ENCODE data around the gene HS3ST4. TPM values are rescaled to one million over a fixed set of nuclear protein-coding genes. Genes with fewer than 3 reads are reported as not detected.
"Not testable (repeated sequence)": the region's sequence is repeated elsewhere in the genome, so short reads cannot be mapped to it uniquely, and the experiment has no call there.

HS3ST4 gene
- total and polyA plus RNA-seq, 2 donors (not counting 3 experiments of a cell fraction or from before 2014, with no cell fraction given) = not detected

DNA sequence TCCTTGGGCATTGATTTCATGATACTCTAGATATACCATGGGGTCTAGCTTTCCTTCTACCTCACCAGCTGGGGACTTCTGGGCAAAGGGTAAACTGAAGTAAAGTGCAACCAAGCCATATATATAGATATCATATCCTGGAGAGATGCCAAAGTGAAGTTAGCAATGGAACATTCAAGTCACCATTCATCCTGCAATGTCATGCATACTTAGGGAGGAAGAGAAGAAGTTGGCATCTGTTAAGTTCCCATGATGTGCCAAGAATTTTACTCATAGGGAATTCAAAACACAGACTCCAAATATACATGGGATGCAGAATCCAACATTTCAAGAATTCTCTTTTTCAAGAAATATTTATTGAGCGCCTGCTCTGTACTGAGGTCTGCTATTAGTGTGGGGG, 399.8 kb downstream of the HS3ST4 start:
- no peaks in the 10 kb centered on the region for H3K9me1 ChIP-seq (replicated peaks; ENCODE audit: control insufficient read depth, extremely low read depth, insufficient read depth, low read length)
- no peaks in the 10 kb centered on the region for H3K36me3 ChIP-seq (ENCODE audit: control insufficient read depth in 2 of 2, extremely low read depth in 1 of 2, insufficient read depth in 2 of 2, low read length in 2 of 2)
- no peak for DNase-seq (ENCODE audit: low read depth, low spot score)
- BruUV-seq (replicated peaks) = no TSS peak
- H3K27ac ChIP-seq (ENCODE audit: insufficient read depth, low read depth, low read length) = no peak overlapping the region
- H3K9ac ChIP-seq (replicated peaks; ENCODE audit: extremely low read depth, insufficient read depth, low read length) = no peak overlapping the region
- H4K20me1 ChIP-seq (replicated peaks; ENCODE audit: control insufficient read depth, extremely low read depth, insufficient read depth, low read length) = no peaks in the 10 kb centered on the region
- H3K27me3 ChIP-seq (ENCODE audit: control insufficient read depth in 2 of 2, insufficient read depth in 2 of 2, low read length in 2 of 2) = no peaks in the 10 kb centered on the region
- dilution Hi-C loops (cut with MboI; ENCODE audit: extremely low pct_ligation_motif_present, low sequenced_read_pairs) (no loop called here), intact Hi-C loops (cut with micrococcal nuclease) (no loop called here)
- FAIRE-seq = no peak
- TF ChIP-seq JUN (IDR thresholded peaks at IDR 0.05; ENCODE audit: borderline replicate concordance, insufficient read depth, insufficient read length, low read depth) (no peak), POLR2A (IDR thresholded peaks at IDR 0.05; ENCODE audit: low read depth, low read length) (no peak), GATA2 (IDR thresholded peaks at IDR 0.05; ENCODE audit: insufficient read depth, insufficient read length, low read depth, low read length) (no peak), FOS (IDR thresholded peaks at IDR 0.05; ENCODE audit: borderline replicate concordance, insufficient read depth, low read length) (no peak), POLR2AphosphoS5 (IDR thresholded peaks at IDR 0.05; ENCODE audit: insufficient read depth, low read depth, low read length) (no peak), EZH2 (IDR thresholded peaks at IDR 0.05; ENCODE audit: borderline replicate concordance, low read depth, low read length, severe bottlenecking) (no peak), MYC (IDR thresholded peaks at IDR 0.05; ENCODE audit: low read depth, low read length) (no peak)
- TF ChIP-seq, protein P1, sequence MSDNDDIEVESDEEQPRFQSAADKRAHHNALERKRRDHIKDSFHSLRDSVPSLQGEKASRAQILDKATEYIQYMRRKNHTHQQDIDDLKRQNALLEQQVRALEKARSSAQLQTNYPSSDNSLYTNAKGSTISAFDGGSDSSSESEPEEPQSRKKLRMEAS (IDR thresholded peaks at IDR 0.05; ENCODE audit: insufficient read depth, insufficient read length) = no peak
- TF ChIP-seq, protein P2, sequence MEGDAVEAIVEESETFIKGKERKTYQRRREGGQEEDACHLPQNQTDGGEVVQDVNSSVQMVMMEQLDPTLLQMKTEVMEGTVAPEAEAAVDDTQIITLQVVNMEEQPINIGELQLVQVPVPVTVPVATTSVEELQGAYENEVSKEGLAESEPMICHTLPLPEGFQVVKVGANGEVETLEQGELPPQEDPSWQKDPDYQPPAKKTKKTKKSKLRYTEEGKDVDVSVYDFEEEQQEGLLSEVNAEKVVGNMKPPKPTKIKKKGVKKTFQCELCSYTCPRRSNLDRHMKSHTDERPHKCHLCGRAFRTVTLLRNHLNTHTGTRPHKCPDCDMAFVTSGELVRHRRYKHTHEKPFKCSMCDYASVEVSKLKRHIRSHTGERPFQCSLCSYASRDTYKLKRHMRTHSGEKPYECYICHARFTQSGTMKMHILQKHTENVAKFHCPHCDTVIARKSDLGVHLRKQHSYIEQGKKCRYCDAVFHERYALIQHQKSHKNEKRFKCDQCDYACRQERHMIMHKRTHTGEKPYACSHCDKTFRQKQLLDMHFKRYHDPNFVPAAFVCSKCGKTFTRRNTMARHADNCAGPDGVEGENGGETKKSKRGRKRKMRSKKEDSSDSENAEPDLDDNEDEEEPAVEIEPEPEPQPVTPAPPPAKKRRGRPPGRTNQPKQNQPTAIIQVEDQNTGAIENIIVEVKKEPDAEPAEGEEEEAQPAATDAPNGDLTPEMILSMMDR (IDR thresholded peaks at IDR 0.05; ENCODE audit: extremely low read depth in 1 of 2, insufficient read depth in 1 of 2, low read depth in 1 of 2, low read length in 2 of 2) = no peak
- POLR2A ChIA-PET = no interaction called here
- H2AFZ ChIP-seq (ENCODE audit: low read depth, low read length) = no peak overlapping the region
- CTCF ChIA-PET = no interaction called here
- H3K79me2 ChIP-seq (ENCODE audit: control insufficient read depth, insufficient read depth, low read length) = no peaks in the 10 kb centered on the region
- peaks cover 4% of the 10 kb centered on the region for H3K9me3 ChIP-seq (replicated peaks; ENCODE audit: control insufficient read depth, insufficient read depth, low read length)
- no peaks in the 10 kb centered on the region for H3K4me1 ChIP-seq (ENCODE audit: control insufficient read depth, extremely low read depth, insufficient read depth, low read length)
- no peak overlapping the region for H3K4me2 ChIP-seq (ENCODE audit: insufficient read depth, low read length)
- H3K4me3 ChIP-seq (replicated peaks in 1 of 3; ENCODE audit: insufficient read depth in 1 of 3, low read depth in 1 of 3, low read length in 3 of 3) = no peak overlapping the region

DNA sequence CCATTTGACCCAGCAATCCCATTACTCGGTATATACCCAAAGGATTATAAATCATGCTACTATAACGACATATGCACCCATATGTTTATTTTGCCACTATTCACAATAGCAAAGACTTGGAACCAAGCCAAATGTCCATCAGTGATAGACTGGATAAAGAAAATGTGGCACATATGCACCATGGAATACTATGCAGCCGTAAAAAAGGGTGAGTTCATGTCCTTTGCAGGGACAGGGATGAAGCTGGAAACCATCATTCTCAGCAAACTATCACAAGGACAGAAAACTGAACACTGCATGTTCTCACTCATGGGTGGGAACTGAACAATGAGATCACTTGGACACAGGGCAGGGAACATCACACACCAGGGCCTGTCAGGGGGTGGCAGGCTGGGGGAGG, 406.4 kb downstream of the HS3ST4 start:
- POLR2A ChIA-PET; H3K9me1 ChIP-seq (replicated peaks; ENCODE audit: control insufficient read depth, extremely low read depth, insufficient read depth, low read length); H4K20me1 ChIP-seq (replicated peaks; ENCODE audit: control insufficient read depth, extremely low read depth, insufficient read depth, low read length); H3K4me1 ChIP-seq (ENCODE audit: control insufficient read depth, extremely low read depth, insufficient read depth, low read length); FAIRE-seq; dilution Hi-C loops (cut with MboI; ENCODE audit: extremely low pct_ligation_motif_present, low sequenced_read_pairs); H3K9ac ChIP-seq (replicated peaks; ENCODE audit: extremely low read depth, insufficient read depth, low read length); CTCF ChIA-PET; intact Hi-C loops (cut with micrococcal nuclease); H3K4me2 ChIP-seq (ENCODE audit: insufficient read depth, low read length); H3K79me2 ChIP-seq (ENCODE audit: control insufficient read depth, insufficient read depth, low read length); H3K9me3 ChIP-seq (replicated peaks; ENCODE audit: control insufficient read depth, insufficient read depth, low read length); H2AFZ ChIP-seq (ENCODE audit: low read depth, low read length); H3K36me3 ChIP-seq (ENCODE audit: control insufficient read depth in 2 of 2, extremely low read depth in 1 of 2, insufficient read depth in 2 of 2, low read length in 2 of 2); H3K27me3 ChIP-seq (ENCODE audit: control insufficient read depth in 2 of 2, insufficient read depth in 2 of 2, low read length in 2 of 2); H3K27ac ChIP-seq (ENCODE audit: insufficient read depth, low read depth, low read length); BruUV-seq (replicated peaks); DNase-seq (ENCODE audit: low read depth, low spot score); H3K4me3 ChIP-seq (replicated peaks in 1 of 3; ENCODE audit: insufficient read depth in 1 of 3, low read depth in 1 of 3, low read length in 3 of 3): not testable (repeated sequence)

Data from endothelial cell of umbilical vein (primary cell).